Measurements from ENCODE around the gene EXOSC2. TPM values are rescaled to one million over a fixed set of nuclear protein-coding genes. Genes with fewer than 3 reads are reported as not detected.

EXOSC2 gene
- polyA plus RNA-seq, 6 donors from 2014 or later, result 24.1 to 41.1 (median 26.9) TPM

DNA sequence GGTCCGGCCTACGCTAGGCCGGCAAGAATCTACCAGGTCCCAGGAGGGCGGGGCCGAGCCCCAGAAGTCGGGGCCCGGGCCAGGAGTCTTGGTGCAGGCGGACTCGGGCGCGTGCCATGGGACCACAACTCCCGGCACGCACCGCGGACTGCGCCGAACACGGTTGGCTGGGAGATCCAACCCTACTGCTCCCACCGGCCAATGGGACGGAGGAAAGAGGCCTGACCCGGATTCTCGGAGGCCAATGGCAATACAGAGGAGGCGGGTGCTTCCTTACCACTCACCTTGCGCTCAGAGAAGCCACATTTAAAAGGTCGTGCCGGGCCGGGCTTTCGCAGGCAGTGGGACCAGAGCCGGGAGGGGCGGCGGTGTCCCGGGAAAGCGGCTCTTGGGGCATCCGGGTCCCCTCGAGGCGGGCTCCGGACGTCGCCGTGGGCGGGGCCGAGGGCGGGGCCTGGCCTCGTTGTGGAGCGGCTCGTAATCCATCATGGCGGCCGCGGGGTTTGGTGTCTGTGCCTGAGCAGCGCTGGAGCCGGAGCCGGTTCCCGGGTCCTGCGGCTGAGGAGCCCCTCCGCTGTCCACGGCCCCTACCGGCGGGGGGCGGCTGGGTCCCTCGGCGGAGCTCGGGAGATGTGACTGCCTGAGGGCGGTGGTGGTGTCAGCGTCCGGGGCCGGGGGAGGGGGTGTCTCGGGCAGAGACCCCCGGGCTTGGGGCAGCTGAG lies 19.1 kb downstream of the EXOSC2 start:
- peak overlapping the region; percentile 89 to 98 (median 96) for H3K4me3 Mint-ChIP-seq
- H3K4me1 Mint-ChIP-seq, result peaks cover 21 to 45% (median 38%) of the 10 kb centered on the region in 3 donors
- H3K27ac Mint-ChIP-seq, result peak overlapping the region; percentile 91 to 98 (median 95)
- DNase-seq (peak; percentile 97), ATAC-seq (ENCODE audit: low read depth in 2 of 2) (peak; percentile 95 to 97)
- H3K36me3 Mint-ChIP-seq, result no peaks in the 10 kb centered on the region
- no peaks in the 10 kb centered on the region for H3K9me3 Mint-ChIP-seq
- no peaks in the 10 kb centered on the region for H3K27me3 Mint-ChIP-seq

GRCh38 chr9:130713286-130713960 lies 19.8 kb downstream of the EXOSC2 start:
- peaks cover 21 to 45% (median 38%) of the 10 kb centered on the region in 3 donors for H3K4me1 Mint-ChIP-seq
- ATAC-seq (ENCODE audit: low read depth in 2 of 2), result peak; percentile 2 to 4
- H3K27me3 Mint-ChIP-seq, result no peaks in the 10 kb centered on the region
- DNase-seq, result no peak
- H3K9me3 Mint-ChIP-seq, result no peaks in the 10 kb centered on the region
- H3K36me3 Mint-ChIP-seq, result no peaks in the 10 kb centered on the region
- H3K27ac Mint-ChIP-seq, result peak overlapping the region; percentile 77 to 95 (median 91)
- H3K4me3 Mint-ChIP-seq, result peak overlapping the region; percentile 89 to 98 (median 96)

GRCh38 chr9:130714586-130715110 lies 21.1 kb downstream of the EXOSC2 start:
- Mint-ChIP-seq H3K36me3 (no peaks in the 10 kb centered on the region), H3K9me3 (no peaks in the 10 kb centered on the region), H3K4me1 (peaks cover 21 to 49% (median 42%) of the 10 kb centered on the region in 3 donors), H3K4me3 (peak overlapping the region; percentile 89 to 98 (median 96)), H3K27ac (peak overlapping the region in 1 of 6 donors; percentile 23), H3K27me3 (no peaks in the 10 kb centered on the region)
- no peak for ATAC-seq (ENCODE audit: low read depth in 2 of 2)
- DNase-seq, result no peak

DNA sequence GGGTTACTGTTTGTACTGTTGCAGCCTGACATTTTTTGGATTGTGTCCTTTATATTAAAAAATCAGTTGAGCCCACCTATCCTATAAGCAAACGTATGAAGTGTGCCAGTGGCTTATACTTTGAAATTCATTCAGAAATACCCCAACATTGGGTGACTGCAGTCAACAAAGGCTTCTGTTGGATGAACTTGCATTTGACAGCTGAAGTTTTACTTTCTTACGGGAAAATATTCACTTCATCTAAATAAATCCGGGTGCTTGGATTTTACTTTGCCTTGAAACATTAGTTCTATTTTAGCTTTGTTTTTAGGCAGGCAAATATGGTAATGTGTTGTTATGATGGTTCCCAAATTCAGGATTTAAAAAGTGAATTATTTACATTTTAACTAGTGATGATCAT lies 21.7 kb downstream of the EXOSC2 start:
- no peak for ATAC-seq (ENCODE audit: low read depth in 2 of 2)
- Mint-ChIP-seq H3K27me3 (no peaks in the 10 kb centered on the region), H3K4me3 (peak overlapping the region in 6 of 8 donors; percentile 35 to 98 (median 92)), H3K27ac (no peak overlapping the region), H3K9me3 (no peaks in the 10 kb centered on the region), H3K4me1 (peaks cover 24 to 55% (median 44%) of the 10 kb centered on the region in 3 donors), H3K36me3 (no peaks in the 10 kb centered on the region)
- no peak for DNase-seq

- Mint-ChIP-seq H3K27me3 (no peaks in the 10 kb centered on the region), H3K36me3 (no peaks in the 10 kb centered on the region), H3K4me1 (peaks cover 19 to 51% (median 36%) of the 10 kb centered on the region in 3 donors), H3K27ac (no peak overlapping the region), H3K9me3 (no peaks in the 10 kb centered on the region), H3K4me3 (no peak overlapping the region)
- no peak for ATAC-seq (ENCODE audit: low read depth in 2 of 2)
- DNase-seq, result no peak
These were observed 25.0 kb downstream of the EXOSC2 start for GRCh38 chr9:130718562-130718961.

DNA sequence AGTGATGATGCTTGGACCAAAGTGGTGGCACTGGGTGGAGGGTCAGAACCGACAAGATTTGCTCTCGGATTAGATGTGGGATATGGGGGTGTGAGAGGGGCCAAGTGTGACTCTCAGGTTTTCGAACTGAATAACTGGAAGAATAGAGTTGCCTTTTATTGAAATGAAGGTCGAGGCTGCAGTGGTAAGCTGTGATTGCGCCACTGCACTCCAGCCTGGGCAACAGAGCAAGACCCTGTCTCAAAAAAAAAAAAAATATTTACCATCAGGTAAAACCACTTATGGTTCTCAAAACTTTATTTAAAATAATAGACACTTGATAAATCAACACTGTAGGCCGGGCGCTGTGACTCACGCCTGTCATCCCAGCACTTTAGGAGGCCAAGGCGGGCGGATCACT lies 27.2 kb downstream of the EXOSC2 start:
- H3K27me3 Mint-ChIP-seq, result no peaks in the 10 kb centered on the region
- H3K27ac Mint-ChIP-seq, result no peak overlapping the region
- H3K4me3 Mint-ChIP-seq, result no peak overlapping the region
- ATAC-seq (ENCODE audit: low read depth in 2 of 2) (no peak), DNase-seq (no peak)
- no peaks in the 10 kb centered on the region for H3K36me3 Mint-ChIP-seq
- H3K9me3 Mint-ChIP-seq, result no peaks in the 10 kb centered on the region
- H3K4me1 Mint-ChIP-seq, result peaks cover 5 to 32% (median 14%) of the 10 kb centered on the region in 3 donors

DNA sequence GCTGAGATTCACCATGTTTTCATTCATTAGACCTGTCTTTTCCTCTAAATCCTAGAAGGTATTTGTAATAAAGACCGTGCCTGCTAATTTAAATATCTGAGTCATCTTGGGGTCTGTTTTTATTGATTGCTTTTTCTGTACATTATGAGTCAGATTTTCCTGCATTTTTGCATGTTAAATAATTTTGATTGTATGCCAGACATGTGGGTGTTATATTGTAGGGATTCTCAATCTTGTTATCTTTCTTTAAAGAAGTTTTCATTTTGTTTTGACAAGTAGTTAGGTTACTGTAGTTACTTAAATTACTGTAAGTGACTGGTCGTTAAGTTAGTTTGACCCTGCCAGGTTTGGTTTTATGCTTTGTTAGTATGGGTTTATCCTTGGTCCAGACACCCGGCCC lies 35.1 kb downstream of the EXOSC2 start:
- ATAC-seq (ENCODE audit: low read depth in 2 of 2) (no peak), DNase-seq (no peak)
- Mint-ChIP-seq H3K27ac (peak overlapping the region in 1 of 6 donors; percentile 72), H3K4me1 (peaks cover 12 to 15% (median 14%) of the 10 kb centered on the region in 3 donors), H3K27me3 (no peaks in the 10 kb centered on the region), H3K4me3 (no peak overlapping the region), H3K36me3 (no peaks in the 10 kb centered on the region), H3K9me3 (peaks cover 0 to 3% (median 0%) of the 10 kb centered on the region in 7 donors)

- no peak for DNase-seq
- Mint-ChIP-seq H3K9me3 (peaks cover 0 to 3% (median 0%) of the 10 kb centered on the region in 7 donors), H3K36me3 (no peaks in the 10 kb centered on the region), H3K4me1 (peaks cover 12 to 15% (median 14%) of the 10 kb centered on the region in 3 donors), H3K4me3 (no peak overlapping the region), H3K27ac (peak overlapping the region in 1 of 6 donors; percentile 70), H3K27me3 (no peaks in the 10 kb centered on the region)
- ATAC-seq (ENCODE audit: low read depth in 2 of 2), result no peak
These were observed 35.6 kb downstream of the EXOSC2 start for GRCh38 chr9:130729145-130729544.

DNA sequence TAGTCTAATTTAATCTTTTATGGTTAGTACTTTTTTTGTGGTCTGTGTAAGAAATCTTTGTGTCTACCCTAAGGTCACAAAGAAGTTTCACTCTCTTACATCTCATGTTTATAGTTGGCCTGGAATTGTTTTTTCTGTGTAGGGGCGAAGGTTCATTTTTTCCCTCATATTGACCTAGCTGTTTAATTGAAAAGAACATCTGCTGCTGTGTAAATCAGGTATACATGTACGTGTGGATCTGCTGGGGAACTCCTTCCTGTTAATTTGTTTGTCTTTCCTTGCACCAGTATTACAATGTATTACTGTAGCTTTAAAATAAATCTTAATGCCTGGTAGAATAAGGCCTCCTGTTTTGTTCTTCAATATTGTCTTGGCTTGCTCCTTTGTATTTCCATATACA lies 37.8 kb downstream of the EXOSC2 start:
- peaks cover 12 to 18% (median 16%) of the 10 kb centered on the region in 3 donors for H3K4me1 Mint-ChIP-seq
- no peak for DNase-seq
- ATAC-seq (ENCODE audit: low read depth in 2 of 2), result no peak
- no peak overlapping the region for H3K4me3 Mint-ChIP-seq
- peaks cover 0 to 3% (median 0%) of the 10 kb centered on the region in 7 donors for H3K9me3 Mint-ChIP-seq
- no peaks in the 10 kb centered on the region for H3K27me3 Mint-ChIP-seq
- peak overlapping the region in 1 of 6 donors; percentile 13 for H3K27ac Mint-ChIP-seq
- H3K36me3 Mint-ChIP-seq, result no peaks in the 10 kb centered on the region

DNA sequence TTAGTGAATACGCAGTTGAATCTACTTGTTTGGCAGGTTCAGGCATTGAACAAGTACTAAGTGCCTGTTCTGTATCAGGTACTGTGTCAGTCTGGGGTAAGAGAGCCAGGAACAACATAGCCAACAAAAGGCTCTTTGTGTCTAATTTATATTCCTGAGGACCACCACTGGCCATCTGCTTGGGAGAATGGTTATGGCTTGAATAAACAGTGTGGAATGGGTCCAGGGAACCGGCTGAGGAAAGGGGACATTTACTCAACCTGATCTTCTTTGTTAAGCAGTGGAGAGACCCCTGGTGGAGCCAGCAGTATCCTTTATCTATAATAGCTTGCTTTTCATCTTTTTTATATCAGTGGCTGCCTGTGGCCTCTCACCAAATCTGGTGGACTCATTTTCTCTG lies 38.6 kb downstream of the EXOSC2 start:
- Mint-ChIP-seq H3K27me3 (no peaks in the 10 kb centered on the region), H3K27ac (peak overlapping the region in 2 of 6 donors; percentile 11 to 70), H3K4me1 (peaks cover 12 to 22% (median 14%) of the 10 kb centered on the region in 3 donors), H3K4me3 (no peak overlapping the region), H3K9me3 (peaks cover 0 to 3% (median 0%) of the 10 kb centered on the region in 7 donors), H3K36me3 (no peaks in the 10 kb centered on the region)
- DNase-seq, result no peak
- ATAC-seq (ENCODE audit: low read depth in 2 of 2), result no peak

DNA sequence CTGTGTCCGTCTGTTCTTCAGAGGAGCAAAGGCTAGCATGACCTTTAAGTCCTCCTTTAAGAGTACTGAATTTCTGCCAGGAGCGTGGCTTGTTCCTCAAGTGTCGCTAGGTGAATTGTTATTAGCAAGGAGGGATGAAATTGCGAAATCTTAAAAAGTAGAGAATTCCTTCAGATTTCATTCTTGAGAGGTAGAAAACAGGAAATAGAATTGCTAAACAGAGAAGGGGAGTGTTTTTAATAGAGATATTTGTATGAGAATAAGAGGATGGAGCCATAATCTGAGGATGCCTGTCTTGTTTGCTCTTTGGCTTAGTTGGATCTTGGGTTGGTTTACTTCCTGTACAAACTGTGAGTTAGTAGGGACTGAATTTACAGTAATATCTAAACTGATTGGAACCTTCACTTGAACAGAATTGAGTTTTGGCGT lies 39.2 kb downstream of the EXOSC2 start:
- H3K27ac Mint-ChIP-seq, result no peak overlapping the region
- peaks cover 12 to 22% (median 14%) of the 10 kb centered on the region in 3 donors for H3K4me1 Mint-ChIP-seq
- no peak overlapping the region for H3K4me3 Mint-ChIP-seq
- no peaks in the 10 kb centered on the region for H3K27me3 Mint-ChIP-seq
- ATAC-seq (ENCODE audit: low read depth in 2 of 2) (no peak), DNase-seq (no peak)
- H3K9me3 Mint-ChIP-seq, result peaks cover 0 to 3% (median 0%) of the 10 kb centered on the region in 7 donors
- no peaks in the 10 kb centered on the region for H3K36me3 Mint-ChIP-seq

GRCh38 chr9:130735566-130735965 lies 42.0 kb downstream of the EXOSC2 start:
- DNase-seq (no peak), ATAC-seq (ENCODE audit: low read depth in 2 of 2) (no peak)
- Mint-ChIP-seq H3K4me1 (peaks cover 9 to 15% (median 12%) of the 10 kb centered on the region in 3 donors), H3K27ac (no peak overlapping the region), H3K27me3 (no peaks in the 10 kb centered on the region), H3K9me3 (no peaks in the 10 kb centered on the region), H3K36me3 (no peaks in the 10 kb centered on the region), H3K4me3 (no peak overlapping the region)

DNA sequence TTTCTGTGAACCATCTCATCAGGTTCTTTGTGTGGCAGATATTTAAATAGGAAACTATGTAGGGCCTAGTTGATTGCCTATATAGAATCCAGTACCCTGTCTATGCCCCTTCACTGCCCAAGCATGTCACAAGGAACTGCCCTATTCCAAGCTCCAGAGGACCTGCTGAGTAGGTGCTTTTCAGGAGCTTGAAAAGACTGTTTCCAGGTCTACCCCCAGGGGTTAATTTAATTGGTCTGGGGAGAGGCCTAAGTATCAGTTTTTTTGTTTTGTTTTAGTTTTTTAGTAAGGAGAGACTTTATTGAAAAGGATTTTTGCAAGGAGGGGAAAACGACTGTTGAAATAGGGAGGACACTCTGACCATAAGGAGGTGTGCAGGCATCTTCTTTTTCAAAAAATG lies 43.3 kb downstream of the EXOSC2 start:
- DNase-seq (no peak), ATAC-seq (ENCODE audit: low read depth in 2 of 2) (no peak)
- H3K4me1 Mint-ChIP-seq, result peaks cover 9 to 12% (median 12%) of the 10 kb centered on the region in 3 donors
- peak overlapping the region in 1 of 8 donors; percentile 42 for H3K4me3 Mint-ChIP-seq
- H3K27me3 Mint-ChIP-seq, result no peaks in the 10 kb centered on the region
- no peak overlapping the region for H3K27ac Mint-ChIP-seq
- H3K36me3 Mint-ChIP-seq, result no peaks in the 10 kb centered on the region
- H3K9me3 Mint-ChIP-seq, result no peaks in the 10 kb centered on the region

Data from naive B cell (primary cell).